ENCODE measurements around the gene MCMBP.
"Not testable (repeated sequence)": the region's sequence is repeated elsewhere in the genome, so short reads cannot be mapped to it uniquely, and the experiment has no call there.

MCMBP gene

DNA sequence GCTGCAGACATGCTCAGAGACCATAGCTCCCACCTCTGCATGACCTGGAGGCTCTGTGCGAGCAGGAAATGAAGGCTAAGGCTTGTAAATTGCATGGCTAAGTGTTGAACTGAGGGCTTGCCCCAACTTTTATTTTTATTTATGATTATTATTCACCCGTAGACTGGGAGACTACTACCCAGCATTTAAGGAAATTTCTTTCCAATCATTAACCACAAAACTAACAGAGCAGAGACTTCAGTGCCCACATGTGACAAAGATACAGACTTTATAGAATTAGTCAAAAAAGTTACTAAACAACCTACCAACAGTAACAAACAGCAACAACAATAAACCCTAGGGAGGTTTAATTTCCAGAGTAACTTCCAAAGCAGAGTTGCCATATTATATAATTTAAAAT is 39.7 kb downstream of the MCMBP start:
- in situ Hi-C loops (cut with MboI; ENCODE audit: low sequenced_read_pairs): no loop called here

GRCh38 chr10:119831656-119832055 is 41.0 kb downstream of the MCMBP start:
- in situ Hi-C loops (cut with MboI; ENCODE audit: low sequenced_read_pairs): no loop called here

- in situ Hi-C loops (cut with MboI; ENCODE audit: low sequenced_read_pairs): no loop called here
These were observed 41.8 kb downstream of the MCMBP start for GRCh38 chr10:119830851-119831250.

GRCh38 chr10:119829429-119829828 is 43.2 kb downstream of the MCMBP start:
- in situ Hi-C loops (cut with MboI; ENCODE audit: low sequenced_read_pairs): no loop called here

DNA sequence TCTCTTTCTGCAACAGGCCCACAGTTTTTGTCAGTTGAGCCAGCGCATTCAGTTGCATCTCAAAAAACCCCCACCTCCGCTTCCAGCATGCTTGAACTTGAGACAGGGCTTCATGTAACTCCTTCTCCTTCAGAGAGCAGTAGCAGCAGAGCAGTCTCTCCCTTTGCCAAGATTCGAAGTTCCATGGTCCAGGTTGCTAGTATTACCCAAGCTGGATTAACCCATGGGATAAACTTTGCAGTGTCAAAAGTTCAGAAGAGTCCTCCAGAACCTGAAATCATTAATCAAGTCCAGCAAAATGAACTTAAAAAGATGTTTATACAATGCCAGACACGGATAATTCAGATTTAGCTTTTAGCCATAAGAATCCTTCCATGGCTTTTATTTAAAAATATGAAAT is 45.2 kb downstream of the MCMBP start:
- in situ Hi-C loops (cut with MboI; ENCODE audit: low sequenced_read_pairs): no loop called here

DNA sequence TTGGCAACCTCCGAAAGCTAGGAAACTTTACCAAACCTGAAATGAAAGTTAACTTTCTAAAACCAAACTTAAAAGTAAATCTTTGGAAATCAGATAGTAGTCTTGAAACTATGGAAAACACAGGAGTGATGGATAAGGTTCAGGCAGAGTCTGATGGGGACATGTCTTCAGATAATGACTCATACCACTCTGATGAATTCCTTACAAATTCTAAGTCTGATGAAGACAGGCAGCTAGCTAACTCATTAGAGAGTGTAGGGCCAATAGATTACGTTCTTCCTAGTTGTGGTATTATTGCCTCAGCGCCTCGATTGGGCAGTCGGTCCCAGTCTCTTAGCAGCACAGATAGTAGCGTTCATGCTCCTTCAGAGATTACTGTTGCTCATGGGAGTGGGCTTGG is 45.9 kb downstream of the MCMBP start:
- in situ Hi-C loops (cut with MboI; ENCODE audit: low sequenced_read_pairs): no loop called here

GRCh38 chr10:119824299-119824698 is 48.3 kb downstream of the MCMBP start:
- in situ Hi-C loops (cut with MboI; ENCODE audit: low sequenced_read_pairs): no loop called here

- in situ Hi-C loops (cut with MboI; ENCODE audit: low sequenced_read_pairs): no loop called here
These were observed 51.5 kb downstream of the MCMBP start for GRCh38 chr10:119821182-119821581.

GRCh38 chr10:119818889-119819270 is 53.8 kb downstream of the MCMBP start:
- in situ Hi-C loops (cut with MboI; ENCODE audit: low sequenced_read_pairs): no loop called here

- in situ Hi-C loops (cut with MboI; ENCODE audit: low sequenced_read_pairs): no loop called here
These were observed 54.4 kb downstream of the MCMBP start for GRCh38 chr10:119817991-119818888.

GRCh38 chr10:119815671-119816070 is 57.0 kb downstream of the MCMBP start:
- in situ Hi-C loops (cut with MboI; ENCODE audit: low sequenced_read_pairs): no loop called here

DNA sequence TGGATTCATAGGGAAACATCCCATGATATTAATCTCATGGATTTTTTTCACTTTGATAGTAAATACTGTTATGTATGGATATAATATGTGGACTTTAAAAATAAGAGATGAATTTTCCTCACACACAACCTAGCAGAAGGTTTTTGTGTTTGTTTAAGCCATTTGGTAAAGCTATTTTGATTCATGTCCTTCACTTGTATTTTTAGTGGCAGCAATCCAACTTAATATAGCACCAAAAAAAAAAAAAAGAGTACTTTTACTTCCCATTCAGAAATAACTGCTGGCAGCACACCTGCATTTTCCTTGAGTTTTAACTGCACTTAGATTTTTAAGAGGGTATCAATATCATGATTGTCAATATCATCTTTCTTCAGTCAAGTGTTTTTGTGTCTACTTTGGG is 60.0 kb downstream of the MCMBP start:
- in situ Hi-C loops (cut with MboI; ENCODE audit: low sequenced_read_pairs): no loop called here

- in situ Hi-C loops (cut with MboI; ENCODE audit: low sequenced_read_pairs): no loop called here
These were observed 61.5 kb downstream of the MCMBP start for GRCh38 chr10:119811122-119811521.

- in situ Hi-C loops (cut with MboI; ENCODE audit: low sequenced_read_pairs): no loop called here
These were observed 64.5 kb downstream of the MCMBP start for GRCh38 chr10:119807960-119808697.

GRCh38 chr10:119806334-119807130 is 66.1 kb downstream of the MCMBP start:
- in situ Hi-C loops (cut with MboI; ENCODE audit: low sequenced_read_pairs): no loop called here

- in situ Hi-C loops (cut with MboI; ENCODE audit: low sequenced_read_pairs): no loop called here
These were observed 66.9 kb downstream of the MCMBP start for GRCh38 chr10:119805702-119806230.

DNA sequence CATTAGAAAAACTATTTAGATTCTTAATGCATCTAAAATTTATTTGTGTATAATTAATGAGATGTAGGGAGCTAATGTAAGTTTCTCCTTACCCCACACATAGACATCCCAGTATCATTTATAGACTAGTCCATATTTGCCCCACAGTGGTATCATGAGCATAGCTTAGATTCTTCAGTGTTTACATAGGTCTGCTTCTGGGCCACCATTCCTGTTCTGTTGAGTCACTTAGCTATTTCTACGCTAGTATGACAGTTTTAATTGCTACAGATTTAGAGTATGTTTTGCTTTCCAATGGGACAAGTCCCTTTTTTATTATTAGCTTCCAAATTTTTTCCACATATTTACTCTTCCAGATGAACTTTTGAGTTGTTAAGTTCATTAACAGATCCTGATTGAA is 69.4 kb downstream of the MCMBP start:
- in situ Hi-C loops (cut with MboI; ENCODE audit: low sequenced_read_pairs): no loop called here

- in situ Hi-C loops (cut with MboI; ENCODE audit: low sequenced_read_pairs): no loop called here
These were observed 70.6 kb downstream of the MCMBP start for GRCh38 chr10:119801998-119802538.

GRCh38 chr10:119801176-119801575 is 71.5 kb downstream of the MCMBP start:
- in situ Hi-C loops (cut with MboI; ENCODE audit: low sequenced_read_pairs): no loop called here

DNA sequence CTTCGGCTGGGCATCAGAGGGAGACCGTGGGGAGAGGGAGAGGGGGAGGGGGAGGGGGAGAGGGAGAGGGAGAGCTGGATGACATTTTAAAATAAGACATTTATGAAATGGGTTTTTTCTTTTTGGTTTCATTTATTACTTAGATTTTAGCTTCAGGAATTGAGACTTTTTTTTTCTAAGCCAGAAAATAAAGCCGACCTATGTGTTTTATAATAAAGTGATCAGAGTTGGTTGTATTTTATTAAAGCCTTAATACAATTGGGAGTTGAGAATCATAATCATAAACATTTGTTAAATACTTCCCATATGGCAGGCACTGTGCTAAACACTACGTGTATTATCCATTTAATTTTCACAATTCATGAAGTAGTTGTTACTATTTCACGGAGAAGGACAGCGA is 76.6 kb downstream of the MCMBP start:
- in situ Hi-C loops (cut with MboI; ENCODE audit: low sequenced_read_pairs): no loop called here

GRCh38 chr10:119795101-119795500 is 77.5 kb downstream of the MCMBP start:
- in situ Hi-C loops (cut with MboI; ENCODE audit: low sequenced_read_pairs): not testable (repeated sequence)

Measured in HL-60/S4 treated with phorbol 12-myristate 13-acetate at 8.2 ng/mL for 4 days and 3 days (cell line).